Trophoblast cell (in vitro differentiated cells and primary cell): ENCODE measurements around the gene ASMT.

Experiments used
- DNase-seq, 2 donors: peaks; one replicate each; pipeline ENCODE4 v3.0.0-alpha.2; 2016
- H2AFZ ChIP-seq: 2 replicates; pipeline ENCODE4 v1.6.1; 2013; ENCODE audit warnings: low read length, moderate library complexity, mild to moderate bottlenecking; ENCODE audit not compliant: insufficient read depth, poor library complexity
- H2AK5ac ChIP-seq: 2 replicates; pipeline ENCODE4 v1.6.1; 2013; ENCODE audit warnings: mild to moderate bottlenecking, low read length
- H2BK120ac ChIP-seq: 2 replicates; pipeline ENCODE4 v1.6.1; 2013; ENCODE audit warnings: low read length, mild to moderate bottlenecking, moderate library complexity; ENCODE audit not compliant: insufficient read depth, poor library complexity
- H2BK12ac ChIP-seq: 2 replicates; pipeline ENCODE4 v1.6.1; 2013; ENCODE audit warnings: mild to moderate bottlenecking, low read length, moderate library complexity
- H2BK5ac ChIP-seq: 2 replicates; pipeline ENCODE4 v1.6.1; 2013; ENCODE audit warnings: low read length, low read depth, moderate library complexity, mild to moderate bottlenecking; ENCODE audit not compliant: poor library complexity
- H3K14ac ChIP-seq: 2 replicates; pipeline ENCODE4 v1.6.1; 2013; ENCODE audit warnings: mild to moderate bottlenecking, low read length
- H3K18ac ChIP-seq: 2 replicates; pipeline ENCODE4 v1.6.1; 2013; ENCODE audit warnings: mild to moderate bottlenecking, low read length
- H3K23ac ChIP-seq: 2 replicates; pipeline ENCODE4 v1.6.1; 2013; ENCODE audit warnings: low read length
- H3K27ac ChIP-seq: 2 replicates; pipeline ENCODE4 v1.5.1; 2013; ENCODE audit warnings: low read depth, mild to moderate bottlenecking, inconsistent platforms, low read length, moderate library complexity
- H3K27me3 ChIP-seq: 2 replicates; pipeline ENCODE4 v1.6.1; 2013; ENCODE audit warnings: inconsistent platforms, mild to moderate bottlenecking, low read length, moderate library complexity; ENCODE audit not compliant: insufficient read depth
- H3K36me3 ChIP-seq, 2 experiments: 1 replicate in 1 of 2; 2 replicates in 1 of 2; pipeline ENCODE4 v1.6.1; 2013; ENCODE audit warnings: low read length in 2 of 2, mild to moderate bottlenecking in 2 of 2, moderate library complexity in 1 of 2; ENCODE audit not compliant: insufficient read depth in 2 of 2, control insufficient read depth in 1 of 2
- H3K4ac ChIP-seq: 2 replicates; pipeline ENCODE4 v1.6.1; 2013; ENCODE audit warnings: low read depth, mild to moderate bottlenecking, low read length, moderate library complexity
- H3K4me1 ChIP-seq, 2 experiments: 1 replicate in 1 of 2; 2 replicates in 1 of 2; pipeline ENCODE4 v1.6.1; 2013; ENCODE audit warnings: low read length in 2 of 2, mild to moderate bottlenecking in 2 of 2, moderate library complexity in 1 of 2; ENCODE audit not compliant: insufficient read depth in 2 of 2, control insufficient read depth in 1 of 2
- H3K4me2 ChIP-seq: 2 replicates; pipeline ENCODE4 v1.6.1; 2013; ENCODE audit warnings: inconsistent platforms, mild to moderate bottlenecking, low read length, moderate library complexity
- H3K4me3 ChIP-seq: 2 replicates; pipeline ENCODE4 v1.5.1; 2013; ENCODE audit warnings: mild to moderate bottlenecking, low read depth, low read length, inconsistent platforms
- H3K79me1 ChIP-seq: one replicate; pipeline ENCODE4 v1.6.1; 2013; ENCODE audit warnings: low read length
- H3K79me2 ChIP-seq: 2 replicates; pipeline ENCODE4 v1.6.1; 2013; ENCODE audit warnings: low read length, mild to moderate bottlenecking; ENCODE audit not compliant: control insufficient read depth, insufficient read depth, poor library complexity
- H3K9ac ChIP-seq: 2 replicates; pipeline ENCODE4 v1.6.1; 2013; ENCODE audit warnings: mild to moderate bottlenecking, low read length
- H3K9me3 ChIP-seq: 2 replicates; pipeline ENCODE4 v1.6.1; 2013; ENCODE audit warnings: low read depth, mild to moderate bottlenecking, control low read depth, inconsistent platforms, low read length; ENCODE audit not compliant: insufficient read depth
- H4K12ac ChIP-seq: 2 replicates; pipeline ENCODE4 v1.6.1; 2013; ENCODE audit warnings: low read depth, mild to moderate bottlenecking, low read length, moderate library complexity
- H4K8ac ChIP-seq: 2 replicates; pipeline ENCODE4 v1.6.1; 2013; ENCODE audit warnings: low read depth, mild to moderate bottlenecking, low read length, moderate library complexity
- H4K91ac ChIP-seq: one replicate; pipeline ENCODE4 v1.6.1; 2013; ENCODE audit warnings: low read depth, mild to moderate bottlenecking, low read length, moderate library complexity
- WGBS: extraction: QIAGEN DNeasy Blood & Tissue Kit; methylation state at CpG from one replicate; pipeline ENCODE4 v1.1.7; 2013; ENCODE audit warnings: missing lambda C conversion rate; ENCODE audit not compliant: insufficient read length, insufficient coverage; ENCODE audit errors: extremely low coverage; 5-methylcytosine and 5-hydroxymethylcytosine counted together

The ASMT gene

GRCh38 chrX:1578511-1579173 lies 36.2 kb upstream of the ASMT start:
- Histone ChIP-seq H2BK12ac (no peak overlapping the region), H3K4me2 (no peak overlapping the region), H3K23ac (no peak overlapping the region), H3K4ac (no peak overlapping the region), H2BK120ac (no peak overlapping the region), H3K27ac (no peak overlapping the region), H3K4me1 (no peaks in the 10 kb centered on the region), H2AK5ac (no peak overlapping the region), H4K91ac (no peak overlapping the region), H3K18ac (no peak overlapping the region), H3K79me2 (no peaks in the 10 kb centered on the region), H3K9ac (no peak overlapping the region), H4K8ac (no peak overlapping the region), H3K79me1 (no peaks in the 10 kb centered on the region), H3K4me3 (no peak overlapping the region), H3K27me3 (no peaks in the 10 kb centered on the region), H2AFZ (no peak overlapping the region), H2BK5ac (no peak overlapping the region), H4K12ac (no peak overlapping the region), H3K9me3 (peaks cover 1% of the 10 kb centered on the region), H3K36me3 (no peaks in the 10 kb centered on the region), H3K14ac (no peak overlapping the region)
- WGBS, result no CpG with 5 or more reads among the region's 6 CpGs
- DNase-seq, result no peak

GRCh38 chrX:1581132-1581531 lies 33.7 kb upstream of the ASMT start:
- no peak overlapping the region for H4K91ac ChIP-seq
- H3K4me3 ChIP-seq, result no peak overlapping the region
- H4K8ac ChIP-seq, result no peak overlapping the region
- no peak overlapping the region for H3K4ac ChIP-seq
- H3K79me1 ChIP-seq, result no peaks in the 10 kb centered on the region
- DNase-seq, result peak; percentile 25 to 71
- peaks cover 1% of the 10 kb centered on the region for H3K9me3 ChIP-seq
- H3K27me3 ChIP-seq, result no peaks in the 10 kb centered on the region
- no peak overlapping the region for H2BK12ac ChIP-seq
- no peaks in the 10 kb centered on the region for H3K36me3 ChIP-seq
- no peaks in the 10 kb centered on the region for H3K4me1 ChIP-seq
- no peaks in the 10 kb centered on the region for H3K79me2 ChIP-seq
- no peak overlapping the region for H3K23ac ChIP-seq
- H3K27ac ChIP-seq, result no peak overlapping the region
- H2AFZ ChIP-seq, result no peak overlapping the region
- H2BK5ac ChIP-seq, result no peak overlapping the region
- no peak overlapping the region for H3K4me2 ChIP-seq
- H2AK5ac ChIP-seq, result no peak overlapping the region
- no CpG with 5 or more reads among the region's 4 CpGs for WGBS
- H4K12ac ChIP-seq, result no peak overlapping the region
- no peak overlapping the region for H3K9ac ChIP-seq
- H3K18ac ChIP-seq, result no peak overlapping the region
- H3K14ac ChIP-seq, result no peak overlapping the region
- H2BK120ac ChIP-seq, result no peak overlapping the region

GRCh38 chrX:1582686-1583437 lies 32.0 kb upstream of the ASMT start:
- Histone ChIP-seq H3K27me3 (no peaks in the 10 kb centered on the region), H2BK5ac (no peak overlapping the region)

GRCh38 chrX:1584237-1585011 lies 30.4 kb upstream of the ASMT start:
- Histone ChIP-seq H3K27me3 (no peaks in the 10 kb centered on the region), H2BK12ac (no peak overlapping the region), H3K9me3 (peaks cover 1% of the 10 kb centered on the region), H3K36me3 (no peaks in the 10 kb centered on the region), H4K91ac (no peak overlapping the region), H3K79me1 (no peaks in the 10 kb centered on the region), H3K27ac (no peak overlapping the region), H4K12ac (no peak overlapping the region), H3K79me2 (no peaks in the 10 kb centered on the region), H3K9ac (no peak overlapping the region), H3K4me3 (no peak overlapping the region), H2AK5ac (peak overlapping the region; percentile 19), H2BK120ac (no peak overlapping the region), H3K18ac (no peak overlapping the region), H2BK5ac (no peak overlapping the region), H3K23ac (no peak overlapping the region), H3K4me2 (no peak overlapping the region), H3K4ac (no peak overlapping the region), H3K4me1 (no peaks in the 10 kb centered on the region), H4K8ac (no peak overlapping the region), H3K14ac (no peak overlapping the region), H2AFZ (no peak overlapping the region)
- DNase-seq, result no peak
- WGBS, result no CpG with 5 or more reads among the region's 8 CpGs

More at GRCh38 chrX:1582686-1583437, 32.0 kb upstream of the ASMT start:
- Histone ChIP-seq H4K8ac (no peak overlapping the region), H3K4me2 (no peak overlapping the region), H3K4me3 (no peak overlapping the region), H3K14ac (no peak overlapping the region), H3K4me1 (no peaks in the 10 kb centered on the region), H3K23ac (no peak overlapping the region), H3K79me2 (no peaks in the 10 kb centered on the region), H3K9me3 (peaks cover 1% of the 10 kb centered on the region), H2AFZ (no peak overlapping the region), H3K18ac (no peak overlapping the region), H3K4ac (no peak overlapping the region), H3K36me3 (no peaks in the 10 kb centered on the region), H3K79me1 (no peaks in the 10 kb centered on the region), H3K27ac (no peak overlapping the region), H2AK5ac (no peak overlapping the region), H3K9ac (no peak overlapping the region), H4K91ac (no peak overlapping the region), H2BK12ac (no peak overlapping the region), H2BK120ac (no peak overlapping the region), H4K12ac (no peak overlapping the region)
- DNase-seq, result peak; percentile 43 to 57
- no CpG with 5 or more reads among the region's 27 CpGs for whole genome bisulfite sequencing
